DND-41 (cell line): ENCODE results near the gene VPS18.

Source experiments
- EZH2 ChIP-seq: IDR thresholded peaks from 3 replicates; pipeline ENCODE4 v1.6.1; 2012; ENCODE audit warnings: borderline replicate concordance, low read depth, mild to moderate bottlenecking, moderate library complexity, low read length, inconsistent platforms; ENCODE audit not compliant: severe bottlenecking
- TF ChIP-seq, protein P1 (sequence below): IDR thresholded peaks from 2 replicates; pipeline ENCODE4 v1.5.1; 2012; ENCODE audit warnings: borderline replicate concordance, low read length, moderate library complexity, mild to moderate bottlenecking; ENCODE audit not compliant: poor library complexity, severe bottlenecking; ENCODE audit errors: extremely low read depth

DNA sequence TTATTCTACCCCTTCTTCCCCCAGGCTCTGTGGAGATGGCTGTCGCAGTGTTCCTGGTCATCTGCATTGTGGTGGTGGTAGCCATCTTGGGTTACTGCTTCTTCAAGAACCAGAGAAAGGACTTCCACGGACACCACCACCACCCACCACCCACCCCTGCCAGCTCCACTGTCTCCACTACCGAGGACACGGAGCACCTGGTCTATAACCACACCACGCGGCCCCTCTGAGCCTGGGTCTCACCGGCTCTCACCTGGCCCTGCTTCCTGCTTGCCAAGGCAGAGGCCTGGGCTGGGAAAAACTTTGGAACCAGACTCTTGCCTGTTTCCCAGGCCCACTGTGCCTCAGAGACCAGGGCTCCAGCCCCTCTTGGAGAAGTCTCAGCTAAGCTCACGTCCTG is 37.5 kb upstream of the VPS18 start:
- TF ChIP-seq, protein P1, sequence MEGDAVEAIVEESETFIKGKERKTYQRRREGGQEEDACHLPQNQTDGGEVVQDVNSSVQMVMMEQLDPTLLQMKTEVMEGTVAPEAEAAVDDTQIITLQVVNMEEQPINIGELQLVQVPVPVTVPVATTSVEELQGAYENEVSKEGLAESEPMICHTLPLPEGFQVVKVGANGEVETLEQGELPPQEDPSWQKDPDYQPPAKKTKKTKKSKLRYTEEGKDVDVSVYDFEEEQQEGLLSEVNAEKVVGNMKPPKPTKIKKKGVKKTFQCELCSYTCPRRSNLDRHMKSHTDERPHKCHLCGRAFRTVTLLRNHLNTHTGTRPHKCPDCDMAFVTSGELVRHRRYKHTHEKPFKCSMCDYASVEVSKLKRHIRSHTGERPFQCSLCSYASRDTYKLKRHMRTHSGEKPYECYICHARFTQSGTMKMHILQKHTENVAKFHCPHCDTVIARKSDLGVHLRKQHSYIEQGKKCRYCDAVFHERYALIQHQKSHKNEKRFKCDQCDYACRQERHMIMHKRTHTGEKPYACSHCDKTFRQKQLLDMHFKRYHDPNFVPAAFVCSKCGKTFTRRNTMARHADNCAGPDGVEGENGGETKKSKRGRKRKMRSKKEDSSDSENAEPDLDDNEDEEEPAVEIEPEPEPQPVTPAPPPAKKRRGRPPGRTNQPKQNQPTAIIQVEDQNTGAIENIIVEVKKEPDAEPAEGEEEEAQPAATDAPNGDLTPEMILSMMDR, result no peak
- no peak for TF ChIP-seq EZH2
